IPS-15b (cell line): ENCODE measurements around the gene UNK.
"Not testable (repeated sequence)": the region's sequence is repeated elsewhere in the genome, so short reads cannot be mapped to it uniquely, and the experiment has no call there.

Experiments
- H3K27me3 ChIP-seq: one replicate; pipeline ENCODE4 v1.6.1; 2013; ENCODE audit warnings: low read length; ENCODE audit not compliant: control insufficient read depth, insufficient read depth
- H3K36me3 ChIP-seq: one replicate; pipeline ENCODE4 v1.6.1; 2013; ENCODE audit warnings: low read length; ENCODE audit not compliant: control insufficient read depth, insufficient read depth
- H3K4me1 ChIP-seq: one replicate; pipeline ENCODE4 v1.6.1; 2013; ENCODE audit warnings: mild to moderate bottlenecking, low read length; ENCODE audit not compliant: control insufficient read depth, insufficient read depth
- H3K4me3 ChIP-seq: one replicate; pipeline ENCODE4 v1.5.1; 2013; ENCODE audit warnings: low read depth, low read length
- H3K9ac ChIP-seq: one replicate; pipeline ENCODE4 v1.6.1; 2013; ENCODE audit warnings: low read depth, mild to moderate bottlenecking, low read length
- H3K9me3 ChIP-seq: one replicate; pipeline ENCODE4 v1.6.1; 2013; ENCODE audit warnings: mild to moderate bottlenecking, low read length; ENCODE audit not compliant: control insufficient read depth, insufficient read depth

UNK gene

DNA sequence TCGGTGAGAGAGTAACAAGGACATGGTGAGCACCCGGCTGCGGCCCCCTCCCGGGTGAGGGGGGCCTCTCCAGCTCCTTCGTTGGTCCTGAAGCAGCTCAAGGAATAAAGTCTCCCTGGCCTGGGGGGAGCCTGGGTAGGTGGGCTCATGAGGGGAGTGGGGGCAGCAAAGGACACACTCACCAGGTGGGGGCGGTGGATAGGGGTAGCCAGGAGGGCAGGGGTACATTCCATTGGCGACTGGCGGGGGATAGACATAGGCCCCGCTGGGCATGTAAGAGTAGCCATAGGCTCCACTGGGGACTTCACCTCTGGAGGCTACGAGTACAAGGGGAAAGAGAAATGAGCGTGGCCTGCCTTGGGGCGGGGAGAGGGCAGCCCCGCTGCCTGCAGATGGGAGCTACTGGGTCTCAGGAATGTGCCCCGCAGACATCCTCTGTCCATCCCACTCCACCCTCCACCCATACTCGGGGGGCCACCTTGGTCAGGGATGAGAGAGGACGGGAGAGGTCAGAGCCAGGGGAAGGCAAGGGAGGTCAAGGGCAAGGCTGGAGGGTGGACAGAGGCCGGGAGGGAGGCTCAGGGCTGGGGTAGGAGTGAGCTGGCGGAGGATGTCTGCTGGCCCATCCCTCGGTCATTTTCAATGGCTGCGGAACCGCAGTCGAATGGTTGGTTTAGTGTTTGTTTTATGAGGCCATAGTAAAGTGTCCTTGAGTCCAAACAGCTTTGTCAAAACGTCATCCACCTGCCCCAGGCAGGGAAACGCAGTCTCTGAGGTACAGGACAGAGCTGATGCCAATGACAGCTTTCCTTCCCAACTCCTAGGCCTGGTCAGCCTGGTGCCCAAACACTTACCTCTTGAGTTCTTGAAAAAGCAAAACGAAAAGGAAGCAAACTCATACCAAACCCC, 63.3 kb downstream of the UNK start:
- H3K9me3 ChIP-seq: no peaks in the 10 kb centered on the region
- no peaks in the 10 kb centered on the region for H3K27me3 ChIP-seq
- peaks cover 39% of the 10 kb centered on the region for H3K36me3 ChIP-seq
- H3K9ac ChIP-seq: no peak overlapping the region
- H3K4me3 ChIP-seq: no peak overlapping the region
- H3K4me1 ChIP-seq: no peaks in the 10 kb centered on the region

DNA sequence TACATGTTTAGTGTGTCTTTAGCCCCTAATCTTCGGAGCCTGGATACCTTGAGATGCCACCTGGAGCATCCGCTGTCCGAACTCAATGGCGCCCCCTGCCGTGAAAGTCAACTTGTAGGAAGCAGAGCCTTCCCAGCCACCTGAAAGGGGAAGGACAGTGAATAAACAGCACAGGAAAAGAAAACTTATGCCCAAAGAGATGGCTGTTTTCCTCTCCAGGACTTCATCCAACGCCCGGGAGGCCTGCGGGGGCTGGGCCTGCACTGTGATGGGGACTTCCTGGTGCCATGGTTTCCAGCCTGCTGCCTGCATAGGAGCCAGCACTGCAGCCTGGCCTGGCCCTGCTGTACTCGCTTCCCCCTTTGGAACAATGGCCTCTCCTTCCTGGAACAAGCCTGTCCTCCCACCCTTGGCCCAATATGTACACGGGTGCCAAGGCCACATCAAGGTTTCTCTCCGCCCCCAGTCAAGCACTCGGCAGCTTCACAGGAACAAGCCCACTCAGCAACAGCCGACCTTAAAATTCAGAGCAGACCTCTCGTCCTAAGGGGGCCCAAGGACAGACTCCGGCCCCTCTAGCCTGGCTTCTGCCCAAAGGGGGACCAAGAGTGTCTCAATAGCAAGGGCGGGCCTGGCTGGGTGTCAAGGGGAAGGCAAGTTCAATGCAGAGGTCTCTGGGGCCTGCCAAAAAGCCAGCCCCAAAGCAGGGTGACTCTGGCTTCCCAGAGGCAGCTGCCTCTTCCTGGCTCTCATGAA, 64.1 kb downstream of the UNK start:
- H3K9ac ChIP-seq: no peak overlapping the region
- H3K27me3 ChIP-seq: no peaks in the 10 kb centered on the region
- no peaks in the 10 kb centered on the region for H3K4me1 ChIP-seq
- no peaks in the 10 kb centered on the region for H3K9me3 ChIP-seq
- H3K4me3 ChIP-seq: no peak overlapping the region
- H3K36me3 ChIP-seq: peaks cover 39% of the 10 kb centered on the region

- H3K9me3 ChIP-seq: no peaks in the 10 kb centered on the region
- H3K4me1 ChIP-seq: no peaks in the 10 kb centered on the region
- no peaks in the 10 kb centered on the region for H3K27me3 ChIP-seq
- no peak overlapping the region for H3K4me3 ChIP-seq
- H3K9ac ChIP-seq: no peak overlapping the region
- peaks cover 39% of the 10 kb centered on the region for H3K36me3 ChIP-seq
Observed at GRCh38 chr17:75849279-75849646, 64.7 kb downstream of the UNK start.

- peaks cover 39% of the 10 kb centered on the region for H3K36me3 ChIP-seq
- no peak overlapping the region for H3K9ac ChIP-seq
- no peak overlapping the region for H3K4me3 ChIP-seq
Observed at GRCh38 chr17:75849724-75850123, 65.1 kb downstream of the UNK start.

GRCh38 chr17:75850928-75851692, 66.5 kb downstream of the UNK start:
- Histone ChIP-seq H3K4me3 (no peak overlapping the region), H3K9ac (no peak overlapping the region), H3K36me3 (peaks cover 37% of the 10 kb centered on the region), H3K9me3 (no peaks in the 10 kb centered on the region), H3K27me3 (no peaks in the 10 kb centered on the region), H3K4me1 (no peaks in the 10 kb centered on the region)

More at GRCh38 chr17:75849724-75850123, 65.1 kb downstream of the UNK start:
- Histone ChIP-seq H3K27me3 (no peaks in the 10 kb centered on the region), H3K4me1 (no peaks in the 10 kb centered on the region), H3K9me3 (no peaks in the 10 kb centered on the region)

- not testable (repeated sequence) for H3K4me1 ChIP-seq
Observed at GRCh38 chr17:75851693-75851991, 67.0 kb downstream of the UNK start.

GRCh38 chr17:75853433-75853832, 68.8 kb downstream of the UNK start:
- Histone ChIP-seq H3K27me3 (no peaks in the 10 kb centered on the region), H3K4me3 (no peak overlapping the region), H3K9me3 (no peaks in the 10 kb centered on the region), H3K9ac (no peak overlapping the region), H3K4me1 (no peaks in the 10 kb centered on the region), H3K36me3 (peaks cover 14% of the 10 kb centered on the region)

More at GRCh38 chr17:75851693-75851991, 67.0 kb downstream of the UNK start:
- H3K4me3 ChIP-seq, H3K27me3 ChIP-seq, H3K9me3 ChIP-seq, H3K9ac ChIP-seq: not testable (repeated sequence)
- H3K36me3 ChIP-seq: peaks cover 32% of the 10 kb centered on the region

DNA sequence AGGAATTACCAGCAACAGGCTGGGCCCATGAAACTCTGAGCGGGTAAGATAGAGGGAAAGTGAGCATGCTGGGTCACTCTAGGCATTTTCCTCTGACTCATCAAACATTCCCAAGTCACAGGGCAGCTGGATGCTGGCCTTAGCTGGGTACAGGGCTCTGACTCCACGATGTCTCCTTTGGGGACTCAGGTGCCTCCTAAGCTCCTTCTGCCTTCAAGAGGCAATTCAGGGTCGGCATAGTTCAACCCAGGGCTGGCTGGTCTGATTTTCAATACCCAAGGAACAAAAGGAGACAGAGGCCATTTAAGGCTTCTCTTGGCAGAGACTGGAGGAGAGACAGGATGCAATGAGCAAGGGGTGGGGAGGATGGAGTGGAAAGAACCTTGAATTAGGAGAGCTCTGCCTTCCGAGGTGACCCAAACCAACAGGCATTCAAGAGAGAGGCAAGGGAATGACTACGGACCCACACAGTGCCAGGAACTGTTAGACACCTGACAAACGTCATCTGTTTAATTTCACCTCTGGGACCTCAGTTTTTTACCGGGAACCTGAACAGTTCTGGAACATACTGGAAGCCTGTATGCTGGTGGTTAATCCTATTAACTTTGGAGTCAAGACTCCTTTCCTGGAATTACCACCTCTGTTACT, 69.6 kb downstream of the UNK start:
- H3K27me3 ChIP-seq: no peaks in the 10 kb centered on the region
- H3K9ac ChIP-seq: peak overlapping the region; percentile 83
- H3K9me3 ChIP-seq: no peaks in the 10 kb centered on the region
- no peaks in the 10 kb centered on the region for H3K4me1 ChIP-seq
- H3K36me3 ChIP-seq: peaks cover 14% of the 10 kb centered on the region
- H3K4me3 ChIP-seq: peak overlapping the region; percentile 79

DNA sequence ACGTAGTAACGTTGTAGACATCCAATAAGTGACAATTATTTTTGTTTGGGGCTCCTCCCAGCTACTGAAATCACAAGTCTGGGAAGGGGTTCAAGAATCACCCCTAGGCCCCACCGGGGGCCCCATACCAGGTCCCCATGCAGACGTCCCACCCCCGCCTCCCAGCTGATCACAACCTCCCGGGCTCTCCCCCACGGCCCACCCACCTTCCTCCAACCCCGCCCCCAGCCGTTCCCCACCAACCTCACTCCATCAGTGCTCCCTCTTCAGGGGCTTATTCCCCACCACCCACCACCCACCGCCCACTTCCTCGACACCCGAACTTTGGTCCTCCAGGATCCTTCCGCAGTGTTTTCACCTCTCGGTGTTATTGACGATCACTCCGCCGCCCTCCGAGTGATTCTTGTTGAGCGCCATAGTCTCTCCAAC, 70.3 kb downstream of the UNK start:
- Histone ChIP-seq H3K4me1 (no peaks in the 10 kb centered on the region), H3K9me3 (no peaks in the 10 kb centered on the region), H3K36me3 (peaks cover 8% of the 10 kb centered on the region), H3K9ac (peak overlapping the region; percentile 83), H3K27me3 (no peaks in the 10 kb centered on the region), H3K4me3 (peak overlapping the region; percentile 79)

DNA sequence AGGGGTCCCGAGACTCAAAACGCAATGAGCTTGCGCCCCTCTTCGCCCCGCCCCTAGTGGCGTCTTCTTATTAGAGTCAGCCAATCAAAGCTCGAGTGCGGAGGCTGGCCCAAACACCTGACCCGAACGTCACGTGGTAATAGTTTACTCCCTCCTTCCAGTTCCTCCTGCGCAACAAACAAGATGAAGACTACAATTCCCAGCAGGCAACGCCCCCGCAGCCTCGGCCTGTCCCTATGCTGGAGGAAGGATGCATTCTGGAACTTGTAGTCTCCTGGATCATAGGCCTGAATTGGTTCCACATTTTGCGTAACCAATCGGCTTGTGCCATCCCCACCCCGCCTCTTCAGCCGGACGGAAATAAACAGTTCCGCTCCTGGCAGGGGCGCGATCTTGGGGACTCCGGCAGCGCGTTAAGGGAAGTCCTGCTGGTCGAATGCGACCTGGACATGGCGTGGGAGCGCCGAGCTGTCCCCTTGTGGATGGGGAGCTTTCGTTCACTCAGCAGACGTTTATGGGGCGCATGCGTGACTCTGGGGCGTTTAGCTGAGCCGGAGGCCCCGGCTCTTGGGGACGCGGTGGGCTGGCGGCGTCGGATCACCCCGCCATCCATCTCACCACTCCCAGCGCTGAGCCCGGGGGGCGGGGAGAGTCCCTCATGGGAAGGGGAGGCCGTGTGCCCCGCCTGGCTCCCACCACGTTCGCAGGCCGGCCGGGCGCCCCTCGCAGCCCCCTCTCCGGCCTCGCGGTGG, 70.9 kb downstream of the UNK start, which contains the start of gene WBP2:
Gene WBP2, minus strand, starts transcription at position 26 of the 752 bp plus-strand sequence. CDS start 38 bp downstream, outside the sequence.
- no peaks in the 10 kb centered on the region for H3K27me3 ChIP-seq
- H3K36me3 ChIP-seq: peaks cover 7% of the 10 kb centered on the region
- H3K9ac ChIP-seq: peak within 1 kb of the TSS; percentile 83
- H3K4me3 ChIP-seq: peak within 1 kb of the TSS; percentile 95
- H3K4me1 ChIP-seq: no peaks in the 10 kb centered on the region
- no peaks in the 10 kb centered on the region for H3K9me3 ChIP-seq
